ENCODE measurements around the gene SNX6.
A peak's percentile ranks its signal among the peaks of the same experiment; 100 is the strongest.
"Not testable (repeated sequence)": the region's sequence is repeated elsewhere in the genome, so short reads cannot be mapped to it uniquely, and the experiment has no call there.

Gene SNX6

GRCh38 chr14:34629657-34630529 is at the start of gene SNX6:
TSS of gene SNX6 (minus strand) at chr14:34630148. CDS start at chr14:34630116, 32 bp downstream.
- DNase-seq (ENCODE audit: low spot score): peak; percentile 90

- DNase-seq (ENCODE audit: low spot score): no peak
These were observed 48.8 kb upstream of the SNX6 start for GRCh38 chr14:34678735-34679134.

GRCh38 chr14:34678306-34678705 is 48.4 kb upstream of the SNX6 start:
- no peak for DNase-seq (ENCODE audit: low spot score)

- no peak for DNase-seq (ENCODE audit: low spot score)
These were observed 46.7 kb upstream of the SNX6 start for GRCh38 chr14:34676516-34677211.

- DNase-seq (ENCODE audit: low spot score): no peak
These were observed 43.8 kb upstream of the SNX6 start for GRCh38 chr14:34673702-34674101.

- DNase-seq (ENCODE audit: low spot score): no peak
These were observed 41.8 kb upstream of the SNX6 start for GRCh38 chr14:34671716-34672115.

GRCh38 chr14:34668111-34668510 is 38.2 kb upstream of the SNX6 start:
- DNase-seq (ENCODE audit: low spot score): no peak

GRCh38 chr14:34667007-34667406 is 37.1 kb upstream of the SNX6 start:
- DNase-seq (ENCODE audit: low spot score): no peak

GRCh38 chr14:34665785-34666435 is 36.0 kb upstream of the SNX6 start:
- no peak for DNase-seq (ENCODE audit: low spot score)

GRCh38 chr14:34662561-34663088 is 32.7 kb upstream of the SNX6 start:
- no peak for DNase-seq (ENCODE audit: low spot score)

GRCh38 chr14:34660796-34661195 is 30.8 kb upstream of the SNX6 start:
- no peak for DNase-seq (ENCODE audit: low spot score)

GRCh38 chr14:34655959-34656358 is 26.0 kb upstream of the SNX6 start:
- no peak for DNase-seq (ENCODE audit: low spot score)

- not testable (repeated sequence) for DNase-seq (ENCODE audit: low spot score)
These were observed 23.1 kb upstream of the SNX6 start for GRCh38 chr14:34653073-34653472.

GRCh38 chr14:34652348-34652747 is 22.4 kb upstream of the SNX6 start:
- not testable (repeated sequence) for DNase-seq (ENCODE audit: low spot score)

GRCh38 chr14:34650786-34651584 is 21.0 kb upstream of the SNX6 start:
- DNase-seq (ENCODE audit: low spot score): no peak

GRCh38 chr14:34650006-34650405 is 20.1 kb upstream of the SNX6 start:
- DNase-seq (ENCODE audit: low spot score): not testable (repeated sequence)

GRCh38 chr14:34649344-34649743 is 19.4 kb upstream of the SNX6 start:
- DNase-seq (ENCODE audit: low spot score): no peak

GRCh38 chr14:34646570-34647255 is 16.8 kb upstream of the SNX6 start:
- DNase-seq (ENCODE audit: low spot score): no peak

GRCh38 chr14:34643361-34643760 is 13.4 kb upstream of the SNX6 start:
- no peak for DNase-seq (ENCODE audit: low spot score)

- no peak for DNase-seq (ENCODE audit: low spot score)
These were observed 12.6 kb upstream of the SNX6 start for GRCh38 chr14:34642595-34642994.

- DNase-seq (ENCODE audit: low spot score): no peak
These were observed 10.9 kb upstream of the SNX6 start for GRCh38 chr14:34640826-34641225.

All from left forelimb (tissue), 1 donor.